ENCODE data around the gene ANKFY1. TPM values are rescaled to one million over a fixed set of nuclear protein-coding genes. Genes with fewer than 3 reads are reported as not detected.
A peak's percentile ranks its signal among the peaks of the same experiment; 100 is the strongest.

ANKFY1 gene
- total RNA-seq, 3 donors from 2014 or later, result 36.3 to 44.2 (median 42.1) TPM

DNA sequence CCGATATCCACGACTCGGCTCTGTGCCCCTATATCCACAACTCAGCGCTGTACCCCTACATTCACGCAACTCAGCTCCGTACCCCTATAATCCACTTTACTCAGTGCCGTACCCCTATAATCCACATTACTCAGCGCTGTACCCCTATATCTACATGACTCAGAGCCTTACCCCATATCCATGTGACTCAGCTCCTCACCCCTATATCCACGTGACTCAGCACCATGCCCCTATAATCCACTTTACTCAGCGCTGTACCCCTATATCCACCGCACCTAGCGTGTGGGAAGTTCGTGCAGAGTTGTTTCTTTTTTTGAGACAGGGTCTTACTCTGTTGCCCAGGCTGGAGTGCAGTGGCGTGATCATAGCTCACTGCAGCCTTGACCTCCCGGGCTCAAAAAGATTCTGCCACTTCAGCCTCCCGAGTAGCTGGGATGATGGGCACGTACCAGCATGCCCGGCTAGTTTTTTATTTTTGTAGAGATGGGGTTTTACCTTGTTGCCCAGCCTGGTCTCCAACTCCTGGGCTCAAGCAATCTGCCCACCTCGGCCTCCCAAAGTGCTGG lies 103.4 kb downstream of the ANKFY1 start:
- DNase-seq (ENCODE audit: low spot score in 2 of 2), result no peak
- Histone ChIP-seq H3K9me3 (no peaks in the 10 kb centered on the region), H3K4me1 (peaks cover 0 to 13% of the 10 kb centered on the region in 2 donors), H3K36me3 (no peaks in the 10 kb centered on the region), H3K4me3 (no peak overlapping the region), H3K27ac (peak overlapping the region; percentile 67 to 83), H3K27me3 (no peaks in the 10 kb centered on the region)
- TF ChIP-seq, protein P1, sequence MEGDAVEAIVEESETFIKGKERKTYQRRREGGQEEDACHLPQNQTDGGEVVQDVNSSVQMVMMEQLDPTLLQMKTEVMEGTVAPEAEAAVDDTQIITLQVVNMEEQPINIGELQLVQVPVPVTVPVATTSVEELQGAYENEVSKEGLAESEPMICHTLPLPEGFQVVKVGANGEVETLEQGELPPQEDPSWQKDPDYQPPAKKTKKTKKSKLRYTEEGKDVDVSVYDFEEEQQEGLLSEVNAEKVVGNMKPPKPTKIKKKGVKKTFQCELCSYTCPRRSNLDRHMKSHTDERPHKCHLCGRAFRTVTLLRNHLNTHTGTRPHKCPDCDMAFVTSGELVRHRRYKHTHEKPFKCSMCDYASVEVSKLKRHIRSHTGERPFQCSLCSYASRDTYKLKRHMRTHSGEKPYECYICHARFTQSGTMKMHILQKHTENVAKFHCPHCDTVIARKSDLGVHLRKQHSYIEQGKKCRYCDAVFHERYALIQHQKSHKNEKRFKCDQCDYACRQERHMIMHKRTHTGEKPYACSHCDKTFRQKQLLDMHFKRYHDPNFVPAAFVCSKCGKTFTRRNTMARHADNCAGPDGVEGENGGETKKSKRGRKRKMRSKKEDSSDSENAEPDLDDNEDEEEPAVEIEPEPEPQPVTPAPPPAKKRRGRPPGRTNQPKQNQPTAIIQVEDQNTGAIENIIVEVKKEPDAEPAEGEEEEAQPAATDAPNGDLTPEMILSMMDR (IDR thresholded peaks at IDR 0.05), result no peak
- no peak for TF ChIP-seq POLR2AphosphoS5 (IDR thresholded peaks at IDR 0.05)
- no peak for TF ChIP-seq POLR2A (IDR thresholded peaks at IDR 0.05)
- intact Hi-C loops (cut with DNase I; ENCODE audit: low total_unique reads), result no loop called here

DNA sequence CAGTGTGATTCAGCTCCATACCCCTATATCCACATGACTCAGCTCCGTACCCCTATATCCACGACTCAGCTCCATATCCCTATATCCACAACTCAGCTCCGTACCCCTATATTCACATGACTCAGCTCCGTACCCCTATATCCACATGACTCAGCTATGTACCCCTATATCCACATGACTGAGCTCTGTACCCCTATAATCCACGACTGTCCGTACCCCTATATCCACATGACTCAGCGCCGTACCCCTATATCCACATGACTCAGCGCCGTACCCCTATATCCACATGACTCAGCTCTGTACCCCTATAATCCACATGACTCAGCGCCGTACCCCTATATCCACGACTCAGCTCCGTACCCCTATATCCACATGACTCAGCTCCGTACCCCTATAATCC lies 104.0 kb downstream of the ANKFY1 start:
- Histone ChIP-seq H3K27me3 (no peaks in the 10 kb centered on the region), H3K36me3 (no peaks in the 10 kb centered on the region), H3K9me3 (no peaks in the 10 kb centered on the region), H3K4me3 (no peak overlapping the region), H3K27ac (no peak overlapping the region), H3K4me1 (peaks cover 0 to 13% of the 10 kb centered on the region in 2 donors)
- DNase-seq (ENCODE audit: low spot score in 2 of 2), result no peak
- TF ChIP-seq POLR2A (IDR thresholded peaks at IDR 0.05), result no peak
- no peak for TF ChIP-seq POLR2AphosphoS5 (IDR thresholded peaks at IDR 0.05)
- TF ChIP-seq, protein P1 (IDR thresholded peaks at IDR 0.05), result no peak
- intact Hi-C loops (cut with DNase I; ENCODE audit: low total_unique reads), result no loop called here

DNA sequence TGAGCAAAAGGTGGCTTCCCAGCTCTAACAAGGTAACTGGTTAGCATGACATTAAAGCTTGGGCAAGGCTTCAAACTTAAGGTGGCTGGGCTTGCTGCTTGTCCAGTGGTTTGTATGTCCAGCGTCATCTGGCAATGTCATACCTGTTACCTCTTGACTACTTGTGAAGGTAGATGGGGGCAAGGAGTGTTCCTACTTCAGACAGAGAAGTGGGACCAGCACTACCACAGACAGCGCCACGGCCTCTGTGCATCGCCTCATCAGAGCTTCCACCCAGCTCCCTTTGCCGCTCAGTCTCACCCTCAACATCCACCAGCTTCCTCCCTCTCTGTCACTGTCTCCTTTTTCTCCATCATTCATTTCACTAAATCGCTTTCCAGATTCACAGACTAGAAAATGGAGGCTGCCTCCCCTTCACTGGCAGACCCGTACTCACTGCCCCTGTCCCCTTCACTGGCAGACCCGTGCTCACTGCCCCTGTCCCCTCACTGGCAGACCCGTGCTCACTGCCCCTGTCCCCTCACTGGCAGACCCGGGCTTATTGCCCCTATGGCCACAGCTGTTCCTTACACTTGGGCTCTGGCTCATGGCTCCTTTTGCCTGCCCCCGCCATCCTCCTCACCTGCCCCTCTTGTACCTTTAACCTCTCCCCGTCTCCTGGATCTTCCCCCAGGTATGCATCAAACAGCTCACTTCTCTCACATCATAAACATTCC lies 106.0 kb downstream of the ANKFY1 start:
- intact Hi-C loops (cut with DNase I; ENCODE audit: low total_unique reads), result no loop called here
- no peaks in the 10 kb centered on the region for H3K9me3 ChIP-seq
- H3K4me1 ChIP-seq, result peaks cover 0 to 11% of the 10 kb centered on the region in 2 donors
- DNase-seq (ENCODE audit: low spot score in 2 of 2), result no peak
- H3K27me3 ChIP-seq, result no peaks in the 10 kb centered on the region
- no peak overlapping the region for H3K4me3 ChIP-seq
- no peaks in the 10 kb centered on the region for H3K36me3 ChIP-seq
- no peak for TF ChIP-seq POLR2AphosphoS5 (IDR thresholded peaks at IDR 0.05)
- TF ChIP-seq, protein P1 (IDR thresholded peaks at IDR 0.05), result no peak
- no peak for TF ChIP-seq POLR2A (IDR thresholded peaks at IDR 0.05)
- no peak overlapping the region for H3K27ac ChIP-seq

DNA sequence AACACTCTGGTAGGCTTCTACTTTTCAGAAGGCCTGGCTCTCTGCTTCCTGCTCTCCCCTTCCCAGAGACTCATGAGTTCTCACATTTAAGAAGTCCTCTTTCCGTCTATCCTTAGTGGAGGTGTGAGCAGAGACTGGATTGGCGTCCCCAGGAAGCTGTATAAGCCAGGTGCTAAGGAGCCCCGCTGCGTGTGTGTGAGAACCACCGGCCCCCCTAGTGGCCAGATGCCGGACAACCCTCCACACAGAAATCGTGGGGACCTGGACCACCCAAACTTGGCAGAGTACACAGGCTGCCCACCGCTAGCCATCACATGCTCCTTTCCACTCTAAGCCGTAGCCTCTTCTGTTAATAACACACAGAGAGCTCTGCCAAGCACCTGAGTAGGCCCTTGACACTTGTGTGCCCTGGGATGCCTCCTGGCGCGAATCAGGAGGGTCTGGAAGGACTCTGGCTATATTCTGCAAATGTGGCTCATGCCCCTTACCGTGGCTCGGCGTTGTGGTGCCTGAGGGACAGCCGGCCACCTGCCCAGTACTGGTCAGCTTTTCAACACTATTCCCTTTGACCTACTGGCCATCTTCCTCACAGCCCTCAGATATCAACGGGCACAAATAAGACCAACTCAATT lies 106.9 kb downstream of the ANKFY1 start:
- no peak overlapping the region for H3K27ac ChIP-seq
- H3K9me3 ChIP-seq, result no peaks in the 10 kb centered on the region
- TF ChIP-seq, protein P1 (IDR thresholded peaks at IDR 0.05), result no peak
- peaks cover 0 to 5% of the 10 kb centered on the region in 2 donors for H3K4me1 ChIP-seq
- no peak overlapping the region for H3K4me3 ChIP-seq
- no peak for DNase-seq (ENCODE audit: low spot score in 2 of 2)
- H3K36me3 ChIP-seq, result no peaks in the 10 kb centered on the region
- H3K27me3 ChIP-seq, result no peaks in the 10 kb centered on the region
- intact Hi-C loops (cut with DNase I; ENCODE audit: low total_unique reads), result no loop called here

DNA sequence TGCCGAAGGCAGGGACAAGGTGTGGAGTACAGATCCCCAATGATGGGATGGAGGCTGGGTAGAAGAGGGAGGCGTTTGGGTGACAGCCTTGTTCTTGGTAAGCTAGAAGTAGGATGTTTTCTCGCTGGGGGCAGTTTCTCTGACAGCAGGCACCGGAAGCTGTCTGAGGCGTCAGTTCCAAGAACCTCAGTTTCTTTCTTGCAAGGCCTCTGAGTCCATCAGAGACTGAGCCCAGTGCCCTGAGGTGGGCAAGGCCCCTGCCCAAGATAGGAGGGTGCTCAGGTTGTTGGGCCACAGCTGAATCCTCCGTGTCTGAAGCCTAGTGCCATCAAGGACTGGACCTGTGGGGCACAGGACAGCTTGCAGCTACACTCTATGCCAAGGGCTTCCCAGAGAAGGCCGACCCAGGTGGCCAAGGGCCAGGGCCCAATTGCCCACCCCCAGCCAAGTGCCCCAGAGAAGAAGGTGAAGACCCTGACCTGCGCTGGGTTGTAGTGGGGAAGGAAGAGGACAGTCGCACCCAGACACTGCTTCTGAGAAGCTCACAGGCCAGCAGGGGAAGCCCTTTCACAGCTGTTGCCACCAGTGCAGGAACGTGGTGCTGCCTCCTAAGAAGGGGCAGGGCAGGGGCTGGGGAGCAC lies 107.7 kb downstream of the ANKFY1 start:
- no peaks in the 10 kb centered on the region for H3K9me3 ChIP-seq
- no peak for TF ChIP-seq POLR2A (IDR thresholded peaks at IDR 0.05)
- no peak for TF ChIP-seq POLR2AphosphoS5 (IDR thresholded peaks at IDR 0.05)
- TF ChIP-seq, protein P1 (IDR thresholded peaks at IDR 0.05), result no peak
- no peak for DNase-seq (ENCODE audit: low spot score in 2 of 2)
- H3K4me1 ChIP-seq, result no peaks in the 10 kb centered on the region
- H3K27me3 ChIP-seq, result no peaks in the 10 kb centered on the region
- H3K27ac ChIP-seq, result no peak overlapping the region
- intact Hi-C loops (cut with DNase I; ENCODE audit: low total_unique reads), result no loop called here
- H3K36me3 ChIP-seq, result no peaks in the 10 kb centered on the region
- H3K4me3 ChIP-seq, result no peak overlapping the region
